HG03378 (cell line): ENCODE results near the gene LRRC15.

Source experiments
- ATAC-seq: cut with Tn5 transposase; IDR thresholded peaks from one replicate; pipeline ENCODE4 v1.9.1; 2021; ENCODE audit warnings: mild to moderate bottlenecking, moderate library complexity; ENCODE audit not compliant: unreplicated experiment

Gene LRRC15

DNA sequence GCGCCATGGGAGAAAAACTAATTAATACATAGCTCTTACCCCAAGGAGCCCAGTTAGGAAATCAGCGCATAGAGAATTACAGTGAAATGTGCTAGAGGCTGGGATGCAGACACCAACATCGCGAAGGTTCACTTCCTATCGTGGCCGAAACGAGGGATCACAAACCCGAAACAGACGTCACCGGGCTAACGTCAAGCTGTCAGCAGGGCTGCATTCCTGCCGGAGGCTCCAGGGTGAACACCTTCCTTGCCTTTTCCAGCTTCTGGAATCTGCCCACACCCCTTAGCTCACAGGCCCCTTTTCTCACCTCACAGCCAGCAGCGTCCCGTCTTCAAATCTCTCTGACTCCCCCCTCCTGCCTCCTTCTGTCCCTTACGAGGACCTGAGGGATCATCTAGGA lies 16.5 kb upstream of the LRRC15 start:
- no peak for ATAC-seq

- ATAC-seq = no peak
Observed at GRCh38 chr3:194384569-194385001, 15.0 kb upstream of the LRRC15 start.

DNA sequence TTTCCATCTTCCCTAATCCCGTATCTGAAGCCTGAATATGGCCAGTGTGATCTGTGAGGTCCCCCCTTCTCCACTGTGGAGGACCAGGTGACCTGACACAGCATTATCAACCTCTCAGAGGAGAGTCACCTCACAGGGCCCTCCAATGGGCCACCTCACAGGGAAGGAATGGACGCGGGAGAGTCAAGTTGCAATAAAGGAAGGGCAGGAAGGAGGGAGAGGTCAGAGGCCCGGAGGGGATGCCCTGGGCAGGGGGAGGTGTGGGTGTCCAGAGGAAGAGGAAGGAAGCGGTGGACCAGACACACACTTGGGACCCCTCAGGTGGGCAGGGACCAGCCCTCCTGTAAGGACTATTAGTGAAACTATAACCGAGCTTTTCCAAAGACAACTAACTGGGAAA lies 14.6 kb upstream of the LRRC15 start:
- no peak for ATAC-seq

DNA sequence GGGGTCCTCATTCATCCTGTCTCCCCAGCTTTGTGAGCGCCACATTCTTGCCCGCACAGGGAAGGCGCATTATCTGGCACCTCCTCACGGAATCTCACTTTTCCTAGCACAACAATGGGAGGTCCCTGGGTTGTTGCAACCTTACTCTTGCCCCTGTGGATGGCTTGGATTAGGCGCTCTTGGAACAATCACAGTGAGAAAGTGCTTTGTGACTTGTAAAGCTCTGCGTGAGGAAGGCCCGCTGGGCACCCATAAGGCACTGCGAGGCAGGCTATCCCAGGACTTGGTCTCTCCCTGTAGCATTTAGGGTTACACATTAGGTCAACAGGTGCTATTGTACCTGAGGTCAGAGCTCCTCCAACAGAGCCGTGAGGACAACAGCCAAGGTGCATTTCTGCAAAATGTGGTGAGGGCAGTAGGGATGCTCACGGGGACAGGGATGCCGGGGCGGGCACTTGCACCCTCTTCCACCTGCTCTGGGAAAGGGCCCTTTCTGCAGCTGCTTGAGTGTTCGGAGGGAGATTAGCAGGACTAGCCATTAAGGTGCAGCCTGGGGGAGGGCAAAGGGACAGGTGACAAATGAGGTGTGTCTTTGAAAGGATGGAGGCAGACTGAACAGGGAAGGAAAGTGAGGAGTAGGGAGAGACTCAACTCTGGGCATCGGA lies 13.9 kb upstream of the LRRC15 start:
- no peak for ATAC-seq

DNA sequence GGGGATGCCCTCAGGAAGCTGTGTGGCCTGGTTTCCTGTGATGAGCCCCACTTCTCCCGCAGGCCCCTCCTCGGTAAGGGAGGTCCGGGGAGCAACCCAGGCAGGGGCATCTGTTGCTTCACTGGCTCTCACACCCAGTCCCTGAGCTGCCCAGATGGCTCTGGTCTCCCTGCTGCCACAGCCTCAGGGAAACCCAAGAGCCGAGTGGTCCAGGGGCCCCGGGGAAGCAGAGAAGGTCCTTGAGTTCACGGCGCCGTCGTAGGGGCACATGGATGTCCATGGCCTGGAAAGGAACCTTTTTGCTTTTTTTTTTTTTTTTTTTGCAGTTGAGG lies 13.3 kb upstream of the LRRC15 start:
- ATAC-seq = no peak

DNA sequence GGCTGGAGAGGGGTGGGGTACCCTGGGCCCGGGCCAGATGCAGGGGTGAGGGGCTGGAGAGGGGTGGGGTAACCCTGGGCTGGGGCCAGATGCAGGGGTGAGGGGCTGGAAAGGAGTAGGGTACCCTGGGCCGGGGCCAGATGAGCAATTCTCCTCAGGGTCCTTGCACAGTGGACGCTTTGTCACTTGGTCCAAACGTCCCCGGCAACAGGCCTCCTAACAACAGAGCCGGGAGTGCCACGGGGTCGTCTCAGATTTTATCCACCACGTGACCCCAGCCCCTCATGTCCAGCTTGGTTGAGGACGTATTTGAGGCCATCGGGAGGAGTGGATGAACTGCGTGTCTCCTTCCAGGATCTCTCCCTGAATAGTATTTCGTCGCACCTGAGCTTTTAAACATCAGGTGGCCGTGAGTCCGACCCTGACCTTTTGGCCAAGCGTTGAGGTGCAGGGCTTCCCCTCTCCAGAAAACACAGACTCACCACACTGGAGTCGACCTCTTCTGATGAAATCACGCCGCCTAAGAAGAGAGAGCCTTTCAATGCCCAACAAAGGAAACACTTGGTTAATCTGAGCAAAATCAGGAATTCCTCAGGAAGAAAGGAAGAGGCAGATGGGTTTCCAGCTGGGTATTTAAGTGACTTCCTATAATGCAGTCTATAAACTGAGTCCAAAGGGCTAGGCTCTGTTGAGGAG lies 12.8 kb upstream of the LRRC15 start:
- no peak for ATAC-seq

GRCh38 chr3:194381460-194381875 lies 11.9 kb upstream of the LRRC15 start:
- ATAC-seq = no peak

DNA sequence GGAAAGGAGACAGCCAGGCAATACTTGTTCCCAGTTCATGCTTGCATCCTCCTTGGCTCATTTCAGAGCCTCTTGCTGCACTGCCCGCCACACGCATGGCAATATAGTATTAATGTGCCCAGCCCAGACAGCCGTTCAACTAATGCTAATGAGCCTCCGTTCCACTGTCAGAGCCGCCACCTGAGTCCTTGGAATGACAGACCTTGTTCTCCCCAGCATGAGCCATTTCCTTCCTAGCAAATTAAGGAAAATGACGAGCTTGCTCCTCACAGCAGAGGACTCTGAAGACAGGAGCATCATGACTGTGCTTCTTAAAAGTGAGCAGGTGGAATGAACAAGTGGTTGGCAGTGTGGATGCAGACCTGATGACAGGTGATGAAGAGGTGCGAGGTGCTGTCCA lies 10.8 kb upstream of the LRRC15 start:
- ATAC-seq = no peak

- no peak for ATAC-seq
Observed at GRCh38 chr3:194379651-194380050, 10.1 kb upstream of the LRRC15 start.

- no peak for ATAC-seq
Observed at GRCh38 chr3:194379231-194379630, 9.7 kb upstream of the LRRC15 start.

DNA sequence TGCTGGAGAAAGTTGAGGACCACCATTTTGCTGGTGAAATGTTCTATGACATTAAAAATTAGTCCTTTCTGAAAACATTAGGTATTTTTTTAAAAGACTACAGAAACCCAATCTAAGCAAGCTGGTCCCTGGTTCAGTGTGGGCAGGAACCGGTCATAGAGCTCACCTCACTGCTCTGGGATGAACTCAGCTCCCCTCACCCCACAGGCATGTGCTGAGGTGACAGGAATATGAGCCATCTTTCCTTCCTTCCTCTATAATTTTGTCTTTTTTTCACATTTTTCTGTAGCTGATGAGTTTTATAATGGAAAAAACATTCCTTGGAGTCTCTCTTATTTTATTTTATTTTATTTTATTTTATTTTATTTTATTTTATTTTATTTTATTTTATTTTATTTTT lies 8.2 kb upstream of the LRRC15 start:
- ATAC-seq = no peak

DNA sequence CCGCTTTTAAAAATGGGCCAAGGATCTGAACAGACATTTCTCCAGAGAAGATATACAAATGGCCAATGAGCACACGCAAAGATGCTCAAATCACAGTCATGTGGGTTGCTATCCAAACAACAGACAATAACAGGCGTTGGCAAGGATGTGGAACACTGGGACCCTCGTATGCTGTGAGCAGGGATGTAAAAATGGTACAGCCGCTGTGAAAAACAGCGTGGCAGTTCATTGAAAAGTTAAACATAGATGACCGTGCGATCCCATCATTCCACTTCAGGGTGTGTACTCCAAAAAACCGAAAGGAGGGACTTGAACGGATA lies 6.7 kb upstream of the LRRC15 start:
- no peak for ATAC-seq

DNA sequence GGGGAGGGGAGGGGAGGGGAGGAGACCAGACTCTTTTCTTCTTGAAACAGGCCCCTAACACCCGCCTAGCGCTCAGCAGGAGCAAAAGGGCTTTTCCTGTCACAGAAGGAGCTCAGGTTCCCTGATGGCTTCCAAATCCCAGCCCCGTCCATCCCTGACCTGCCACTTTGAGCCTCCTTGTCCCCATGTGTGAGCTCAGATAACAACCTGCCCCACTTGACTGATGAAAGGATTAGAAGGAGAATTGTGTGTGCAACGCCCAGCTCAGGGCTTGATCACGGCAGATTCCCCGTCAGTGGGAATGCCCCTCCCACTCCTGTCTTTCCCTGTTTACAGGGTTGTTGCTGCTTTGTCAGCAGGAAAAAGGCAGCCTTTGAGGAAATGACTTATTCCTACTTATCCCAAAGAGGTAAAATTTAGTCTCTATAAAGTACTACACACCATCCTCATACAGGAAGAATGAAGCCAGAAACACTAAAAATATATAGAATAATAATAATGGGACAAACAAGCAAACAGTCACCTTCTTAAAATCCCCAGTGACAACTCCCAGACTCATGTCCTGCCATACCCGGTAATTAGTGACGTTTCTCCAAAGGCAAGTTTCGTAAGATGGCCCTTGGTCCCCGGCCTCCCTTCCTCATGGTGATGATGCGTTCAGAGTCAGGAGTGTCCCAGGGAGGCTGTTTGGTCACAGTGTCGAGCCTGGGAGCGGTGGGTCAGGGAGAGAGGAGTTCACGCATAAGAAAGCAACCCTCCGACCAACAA lies 6.1 kb upstream of the LRRC15 start:
- ATAC-seq = no peak

GRCh38 chr3:194374935-194375334 lies 5.4 kb upstream of the LRRC15 start:
- no peak for ATAC-seq

GRCh38 chr3:194373899-194374298 lies 4.4 kb upstream of the LRRC15 start:
- no peak for ATAC-seq

GRCh38 chr3:194373028-194373427 lies 3.5 kb upstream of the LRRC15 start:
- no peak for ATAC-seq

- no peak for ATAC-seq
Observed at GRCh38 chr3:194370753-194371152, 1.2 kb upstream of the LRRC15 start.

GRCh38 chr3:194368918-194369317 lies 625 bp downstream of the LRRC15 start:
- no peak for ATAC-seq

GRCh38 chr3:194367992-194368841 lies 1.3 kb downstream of the LRRC15 start:
- ATAC-seq = no peak

DNA sequence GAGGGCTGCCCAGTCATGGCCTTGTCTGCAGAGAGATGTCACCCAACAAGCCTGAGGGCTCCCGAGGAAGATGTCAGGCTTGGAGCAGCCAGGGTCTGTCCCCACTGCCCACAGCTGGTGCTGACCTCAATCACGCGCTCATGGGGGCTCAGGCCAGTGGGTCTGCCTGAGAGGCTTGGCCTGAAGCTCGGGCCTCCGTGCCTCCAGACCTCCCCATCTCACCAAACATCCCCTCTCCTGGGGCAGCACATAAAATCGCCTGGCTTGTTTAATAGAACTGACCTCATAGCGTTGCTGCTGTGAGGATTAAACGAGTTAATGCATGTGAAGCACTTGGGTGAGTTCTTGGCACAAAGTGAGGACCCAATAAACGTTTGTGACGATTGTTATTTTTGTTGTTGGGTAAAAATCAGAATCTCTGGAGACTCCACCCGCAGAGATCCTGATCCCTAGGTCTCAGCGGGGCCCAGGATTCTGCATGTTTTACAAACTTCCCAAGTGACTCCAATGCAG lies 3.5 kb downstream of the LRRC15 start:
- ATAC-seq = no peak

- ATAC-seq = no peak
Observed at GRCh38 chr3:194365526-194365925, 4.0 kb downstream of the LRRC15 start.
